MV-4-11 (cell line): Measurements from ENCODE around the gene H1-8.
A peak's percentile ranks its signal among the peaks of the same experiment; 100 is the strongest.
"Not testable (repeated sequence)": the region's sequence is repeated elsewhere in the genome, so short reads cannot be mapped to it uniquely, and the experiment has no call there.

Source experiments
- DNase-seq: peaks from one replicate; lab custom pipeline; 2025; lab: John Stamatoyannopoulos, UW

Gene H1-8

DNA sequence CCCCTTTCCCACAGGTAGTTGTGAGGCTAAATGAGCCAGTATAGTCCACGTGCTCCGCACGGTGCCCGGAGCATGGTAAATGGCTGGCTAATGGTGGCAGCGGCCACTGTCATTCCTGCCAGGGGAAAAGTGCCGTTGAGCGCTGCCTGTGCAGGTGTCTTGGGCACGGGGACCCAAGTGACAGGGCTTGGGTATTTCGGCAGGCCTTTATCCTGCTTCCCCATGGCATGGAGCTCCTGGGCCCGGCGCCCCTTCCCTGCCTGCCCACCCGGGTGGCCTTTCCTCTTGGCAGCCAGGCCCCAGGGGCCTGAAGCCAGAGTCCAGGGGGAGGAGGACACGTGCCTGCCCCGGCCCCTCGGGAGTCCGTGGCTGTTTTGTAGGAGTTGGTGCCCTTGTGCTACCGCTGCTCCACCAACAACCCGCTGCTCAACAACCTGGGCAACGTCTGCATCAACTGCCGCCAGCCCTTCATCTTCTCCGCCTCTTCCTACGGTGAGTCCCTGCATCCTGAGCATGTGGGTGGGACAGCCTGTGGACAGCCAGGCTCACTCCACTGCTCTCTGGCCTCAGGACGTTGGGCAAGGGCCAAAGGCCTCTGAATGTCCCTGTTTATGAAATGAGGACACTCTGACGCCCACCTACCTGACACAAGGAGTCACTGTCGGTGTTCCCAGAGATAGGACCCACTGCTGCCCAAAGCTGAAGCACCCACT lies 27.7 kb upstream of the H1-8 start:
- DNase-seq, result not testable (repeated sequence)

- not testable (repeated sequence) for DNase-seq
These were observed 27.0 kb upstream of the H1-8 start for GRCh38 chr3:129515821-129516432.

DNA sequence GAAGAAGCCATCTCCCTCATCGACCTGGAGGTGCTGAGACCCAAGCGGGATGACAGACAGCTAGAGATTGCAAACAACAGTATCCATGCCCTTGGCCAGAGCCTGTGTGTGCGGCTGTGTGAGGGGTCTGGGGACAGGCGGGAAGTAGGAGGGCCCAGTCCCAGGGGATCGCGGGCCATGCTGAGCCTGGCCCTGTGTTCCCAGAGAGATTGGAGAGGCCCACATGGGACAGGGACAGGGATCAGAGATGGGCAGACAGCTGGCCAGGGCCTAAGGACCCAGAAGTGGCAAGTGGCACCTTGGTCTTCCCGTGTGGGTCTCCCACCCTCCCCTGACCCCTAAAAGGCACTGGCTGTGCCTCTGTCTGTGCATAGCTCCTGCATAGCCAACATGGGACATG lies 25.5 kb upstream of the H1-8 start:
- no peak for DNase-seq

DNA sequence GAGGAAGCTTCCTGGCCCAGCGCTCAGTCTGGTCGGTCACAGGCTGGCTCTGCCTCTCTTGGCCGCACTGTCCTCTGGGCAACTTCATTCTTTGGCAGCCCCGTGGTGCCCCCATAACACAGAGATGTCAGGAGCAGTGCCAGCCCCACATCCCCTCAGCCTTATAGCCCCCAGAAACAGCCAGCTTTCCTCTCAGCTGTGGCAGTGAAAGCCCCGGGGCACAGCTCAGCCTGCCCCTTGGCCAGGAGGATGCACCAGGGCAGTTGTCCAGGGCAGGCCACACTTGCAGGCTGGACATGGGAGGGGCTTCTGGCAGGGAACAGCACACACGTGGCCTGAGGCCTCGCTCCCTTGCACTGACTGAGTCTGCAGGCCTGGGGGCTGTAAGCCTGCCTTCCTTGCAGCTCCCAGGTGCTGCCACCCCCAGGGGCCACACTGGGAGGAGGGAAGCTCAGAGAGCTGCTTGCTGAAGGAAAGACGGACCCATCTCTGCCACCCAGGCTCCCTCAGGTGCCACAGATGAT lies 24.9 kb upstream of the H1-8 start:
- no peak for DNase-seq

DNA sequence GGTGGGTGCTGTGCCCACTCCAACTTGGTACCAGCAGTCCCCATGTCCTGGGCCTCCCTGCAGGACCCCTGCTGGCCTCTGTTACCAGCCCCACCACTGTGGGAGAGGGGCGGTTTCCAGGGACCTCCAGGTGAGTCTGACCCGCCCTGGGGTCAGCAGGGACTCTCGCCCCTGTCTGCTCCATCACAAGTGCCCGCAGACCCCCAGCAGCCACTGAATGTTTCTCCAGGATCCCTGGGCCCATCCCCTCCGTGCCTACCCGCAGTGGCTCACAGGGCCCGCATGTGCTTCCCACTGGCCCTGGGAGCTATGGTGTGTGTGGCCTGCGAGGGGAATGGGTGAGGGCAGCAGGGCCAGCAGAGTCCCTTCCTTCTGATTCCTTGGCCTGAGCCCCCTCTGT lies 24.4 kb upstream of the H1-8 start:
- DNase-seq, result no peak

DNA sequence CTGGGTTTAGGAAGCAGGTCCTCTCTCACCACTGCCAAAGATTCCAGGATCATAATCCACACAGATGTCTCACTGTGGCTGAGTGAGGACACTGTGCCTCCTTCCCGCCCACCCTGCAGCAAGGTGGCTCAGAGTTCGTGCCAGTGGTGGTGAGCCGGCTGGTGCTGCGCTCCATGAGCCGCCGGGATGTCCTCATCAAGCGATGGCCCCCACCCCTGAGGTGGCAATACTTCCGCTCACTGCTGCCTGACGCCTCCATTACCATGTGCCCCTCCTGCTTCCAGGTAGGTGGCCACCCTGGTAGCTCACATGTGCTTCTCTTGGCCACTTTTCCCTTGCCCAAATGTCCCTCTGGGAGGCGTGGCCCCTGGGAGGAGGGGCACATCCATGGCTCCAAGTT lies 23.5 kb upstream of the H1-8 start:
- no peak for DNase-seq

DNA sequence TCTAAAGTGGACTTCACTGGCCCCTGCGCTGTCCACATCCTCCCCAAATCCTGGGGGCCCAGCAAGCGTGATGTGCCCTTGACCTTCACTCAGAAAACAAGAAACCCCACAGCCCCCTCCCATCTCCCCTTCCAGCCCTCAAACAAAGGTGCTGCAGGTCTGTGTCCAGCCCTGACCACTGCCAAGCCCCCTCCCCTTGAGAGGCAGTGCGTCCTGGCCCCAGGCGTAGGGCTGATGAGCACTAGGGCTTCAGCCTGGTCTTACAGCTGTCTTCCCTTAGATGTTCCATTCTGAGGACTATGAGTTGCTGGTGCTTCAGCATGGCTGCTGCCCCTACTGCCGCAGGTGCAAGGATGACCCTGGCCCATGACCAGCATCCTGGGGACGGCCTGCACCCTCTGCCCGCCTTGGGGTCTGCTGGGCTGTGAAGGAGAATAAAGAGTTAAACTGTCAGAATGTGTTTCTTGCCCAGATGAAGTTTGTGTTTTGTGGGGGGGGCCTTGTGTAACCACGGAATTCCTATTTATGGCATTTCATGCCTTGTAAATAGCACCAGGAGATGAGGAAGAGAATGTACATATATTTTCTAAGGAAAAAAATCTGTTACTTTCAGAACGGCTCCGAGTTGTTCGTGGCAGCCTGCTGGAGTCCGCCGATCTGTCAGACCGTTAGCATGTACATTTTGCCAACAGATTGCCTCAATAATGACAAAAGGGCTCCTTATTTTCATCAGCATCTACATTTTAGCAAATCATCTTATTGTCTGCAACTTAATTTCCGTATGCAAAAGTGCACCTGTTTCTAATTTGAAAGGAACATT lies 22.9 kb upstream of the H1-8 start:
- DNase-seq, result no peak

GRCh38 chr3:129520960-129521359 lies 22.0 kb upstream of the H1-8 start:
- no peak for DNase-seq

DNA sequence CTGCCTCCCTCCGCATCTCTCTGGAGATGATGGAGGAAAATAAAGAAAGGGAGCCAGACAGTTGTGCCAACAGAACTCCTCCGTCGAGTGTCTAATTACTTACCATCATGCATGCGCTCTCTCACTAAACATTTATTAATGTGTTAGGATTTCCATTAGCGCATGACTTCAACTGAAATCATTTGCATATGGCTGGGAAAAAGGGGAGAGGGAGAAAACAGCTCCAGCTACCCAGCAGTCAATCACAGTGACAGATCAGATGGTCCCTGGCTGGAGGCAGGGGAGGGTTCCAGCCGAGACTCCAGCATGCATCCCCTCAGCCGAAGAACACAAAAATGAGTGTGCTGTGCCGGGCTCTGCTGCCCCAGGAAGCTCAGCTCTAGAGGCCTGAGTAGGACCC lies 21.4 kb upstream of the H1-8 start:
- DNase-seq, result no peak

- no peak for DNase-seq
These were observed 20.0 kb upstream of the H1-8 start for GRCh38 chr3:129522953-129523352.

DNA sequence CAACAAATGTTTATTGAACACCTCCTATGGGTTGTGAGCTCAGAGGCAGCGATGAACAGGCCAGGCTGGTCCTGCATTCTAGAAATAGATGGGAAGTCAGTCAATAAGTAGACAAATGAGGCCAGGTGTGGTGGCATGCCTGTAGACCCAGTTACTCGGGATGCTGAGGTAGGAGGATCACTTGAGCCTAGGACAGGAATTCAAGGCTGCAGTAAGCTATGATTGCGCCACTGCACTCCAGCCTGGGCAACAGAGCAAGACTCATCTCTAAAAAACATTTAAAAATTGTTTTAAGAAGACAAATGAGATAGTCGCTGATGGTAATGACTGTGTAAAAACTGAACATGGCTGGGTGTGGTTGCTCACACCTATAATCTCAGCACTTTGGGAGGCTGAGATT lies 18.9 kb upstream of the H1-8 start:
- no peak for DNase-seq

DNA sequence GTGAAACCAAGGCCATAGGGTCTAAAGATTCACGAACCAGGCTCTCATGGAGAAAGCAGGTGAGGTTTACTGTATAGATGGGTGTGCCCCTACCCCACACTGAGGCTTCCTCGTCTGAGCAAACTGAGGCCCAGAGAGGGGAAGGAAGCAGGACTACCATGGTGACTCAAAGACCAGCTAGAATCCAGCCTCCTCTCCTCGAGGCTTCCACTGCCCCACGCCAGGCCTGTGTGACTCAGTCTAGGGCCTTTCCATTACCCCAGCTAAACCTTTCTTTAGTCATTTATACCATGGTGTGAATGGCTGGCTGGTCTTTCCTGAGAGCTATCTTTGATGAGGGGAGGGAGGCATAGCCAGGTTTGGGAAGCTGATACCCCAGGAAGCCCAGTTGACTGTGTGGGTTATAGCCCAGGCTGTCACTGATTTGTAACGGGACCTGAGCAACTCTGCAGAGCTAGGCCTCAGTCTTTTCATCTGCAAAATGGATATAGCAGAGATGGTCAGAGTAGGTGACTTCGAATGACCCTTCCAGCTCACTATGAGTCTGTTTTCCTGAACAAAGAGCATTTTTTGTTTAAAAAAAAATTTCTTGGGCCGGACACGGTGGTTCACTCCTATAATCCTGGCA lies 17.5 kb upstream of the H1-8 start:
- peak; percentile 38 for DNase-seq

DNA sequence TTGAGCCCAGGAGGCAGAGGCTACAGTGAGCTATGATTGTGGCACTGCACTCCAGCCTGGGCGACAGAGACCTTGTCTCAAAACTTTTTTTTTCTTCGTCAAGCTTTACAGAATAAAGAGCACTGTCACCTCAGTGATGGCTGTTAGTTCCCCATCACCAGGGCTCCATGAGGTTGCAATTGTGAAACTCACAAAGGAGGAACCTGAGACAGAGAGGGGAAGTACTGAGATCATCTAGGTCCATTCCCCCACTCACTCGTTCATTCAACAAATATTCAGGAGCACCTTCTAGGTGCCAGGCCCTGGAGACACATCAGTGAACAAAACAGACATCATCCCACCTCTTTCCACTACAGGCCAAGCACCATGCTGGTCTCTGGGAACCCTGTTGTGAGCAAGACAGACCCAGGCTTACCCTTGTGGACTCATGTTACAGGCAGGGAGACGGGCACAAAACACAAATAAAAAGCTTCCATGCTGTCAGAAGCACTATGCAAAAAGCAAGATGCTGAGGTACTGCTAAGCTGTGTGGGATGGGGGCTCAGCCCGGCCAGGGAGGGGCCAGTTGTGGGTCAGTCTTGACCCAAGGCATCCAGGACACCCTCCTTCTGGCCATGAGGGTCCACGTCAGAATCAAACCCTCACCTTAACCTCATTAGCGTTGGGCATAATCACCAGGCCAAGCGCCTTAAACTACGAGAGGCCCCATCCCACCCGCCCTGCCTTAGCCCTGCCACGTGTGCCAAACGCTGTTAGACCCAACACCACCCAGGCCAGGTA lies 16.7 kb upstream of the H1-8 start:
- peak; percentile 94 for DNase-seq

DNA sequence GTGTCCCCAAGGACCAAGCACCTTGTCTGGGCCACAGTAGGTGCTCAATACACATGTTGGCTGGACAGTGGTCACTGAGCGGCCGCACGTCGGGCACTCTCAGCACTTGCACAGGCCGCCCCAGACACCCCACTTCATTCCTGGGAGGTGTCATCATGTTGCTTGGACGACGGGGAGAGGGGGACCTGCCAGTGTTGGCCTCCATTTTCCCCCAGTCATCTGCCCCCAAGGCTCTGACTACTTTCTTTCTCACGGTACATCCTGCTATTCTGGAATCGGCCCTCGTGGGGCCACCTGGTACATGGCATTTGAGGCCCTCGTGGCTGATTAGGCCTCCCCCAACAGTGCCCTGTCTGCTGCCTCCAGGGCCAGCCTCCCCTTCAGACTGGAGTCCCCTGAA lies 15.7 kb upstream of the H1-8 start:
- no peak for DNase-seq

DNA sequence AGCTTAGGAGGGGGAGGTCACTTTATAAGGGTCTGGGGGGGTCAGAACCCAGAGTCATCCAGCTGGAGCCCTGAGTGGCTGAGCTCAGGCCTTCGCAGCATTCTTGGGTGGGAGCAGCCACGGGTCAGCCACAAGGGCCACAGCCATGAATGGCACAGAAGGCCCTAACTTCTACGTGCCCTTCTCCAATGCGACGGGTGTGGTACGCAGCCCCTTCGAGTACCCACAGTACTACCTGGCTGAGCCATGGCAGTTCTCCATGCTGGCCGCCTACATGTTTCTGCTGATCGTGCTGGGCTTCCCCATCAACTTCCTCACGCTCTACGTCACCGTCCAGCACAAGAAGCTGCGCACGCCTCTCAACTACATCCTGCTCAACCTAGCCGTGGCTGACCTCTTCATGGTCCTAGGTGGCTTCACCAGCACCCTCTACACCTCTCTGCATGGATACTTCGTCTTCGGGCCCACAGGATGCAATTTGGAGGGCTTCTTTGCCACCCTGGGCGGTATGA lies 14.3 kb upstream of the H1-8 start, which contains the start of gene RHO:
Gene RHO, plus strand, starts transcription at position 51 of the 512 bp plus-strand sequence. Its CDS starts 95 bp downstream, at position 146.
- DNase-seq, result no peak

DNA sequence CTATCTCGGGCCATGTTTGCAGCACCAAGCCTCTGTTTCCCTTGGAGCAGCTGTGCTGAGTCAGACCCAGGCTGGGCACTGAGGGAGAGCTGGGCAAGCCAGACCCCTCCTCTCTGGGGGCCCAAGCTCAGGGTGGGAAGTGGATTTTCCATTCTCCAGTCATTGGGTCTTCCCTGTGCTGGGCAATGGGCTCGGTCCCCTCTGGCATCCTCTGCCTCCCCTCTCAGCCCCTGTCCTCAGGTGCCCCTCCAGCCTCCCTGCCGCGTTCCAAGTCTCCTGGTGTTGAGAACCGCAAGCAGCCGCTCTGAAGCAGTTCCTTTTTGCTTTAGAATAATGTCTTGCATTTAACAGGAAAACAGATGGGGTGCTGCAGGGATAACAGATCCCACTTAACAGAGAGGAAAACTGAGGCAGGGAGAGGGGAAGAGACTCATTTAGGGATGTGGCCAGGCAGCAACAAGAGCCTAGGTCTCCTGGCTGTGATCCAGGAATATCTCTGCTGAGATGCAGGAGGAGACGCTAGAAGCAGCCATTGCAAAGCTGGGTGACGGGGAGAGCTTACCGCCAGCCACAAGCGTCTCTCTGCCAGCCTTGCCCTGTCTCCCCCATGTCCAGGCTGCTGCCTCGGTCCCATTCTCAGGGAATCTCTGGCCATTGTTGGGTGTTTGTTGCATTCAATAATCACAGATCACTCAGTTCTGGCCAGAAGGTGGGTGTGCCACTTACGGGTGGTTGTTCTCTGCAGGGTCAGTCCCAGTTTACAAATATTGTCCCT lies 13.4 kb upstream of the H1-8 start:
- DNase-seq, result no peak

GRCh38 chr3:129530251-129530791 lies 12.7 kb upstream of the H1-8 start:
- no peak for DNase-seq

DNA sequence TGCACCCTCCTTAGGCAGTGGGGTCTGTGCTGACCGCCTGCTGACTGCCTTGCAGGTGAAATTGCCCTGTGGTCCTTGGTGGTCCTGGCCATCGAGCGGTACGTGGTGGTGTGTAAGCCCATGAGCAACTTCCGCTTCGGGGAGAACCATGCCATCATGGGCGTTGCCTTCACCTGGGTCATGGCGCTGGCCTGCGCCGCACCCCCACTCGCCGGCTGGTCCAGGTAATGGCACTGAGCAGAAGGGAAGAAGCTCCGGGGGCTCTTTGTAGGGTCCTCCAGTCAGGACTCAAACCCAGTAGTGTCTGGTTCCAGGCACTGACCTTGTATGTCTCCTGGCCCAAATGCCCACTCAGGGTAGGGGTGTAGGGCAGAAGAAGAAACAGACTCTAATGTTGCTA lies 12.2 kb upstream of the H1-8 start:
- no peak for DNase-seq

DNA sequence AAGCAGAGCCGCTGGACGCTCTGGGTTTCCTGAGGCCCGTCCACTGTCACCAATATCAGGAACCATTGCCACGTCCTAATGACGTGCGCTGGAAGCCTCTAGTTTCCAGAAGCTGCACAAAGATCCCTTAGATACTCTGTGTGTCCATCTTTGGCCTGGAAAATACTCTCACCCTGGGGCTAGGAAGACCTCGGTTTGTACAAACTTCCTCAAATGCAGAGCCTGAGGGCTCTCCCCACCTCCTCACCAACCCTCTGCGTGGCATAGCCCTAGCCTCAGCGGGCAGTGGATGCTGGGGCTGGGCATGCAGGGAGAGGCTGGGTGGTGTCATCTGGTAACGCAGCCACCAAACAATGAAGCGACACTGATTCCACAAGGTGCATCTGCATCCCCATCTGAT lies 11.3 kb upstream of the H1-8 start:
- no peak for DNase-seq

GRCh38 chr3:129532261-129532660 lies 10.7 kb upstream of the H1-8 start:
- DNase-seq, result no peak
